GDM1 (cell line): ENCODE data around the gene ST3GAL6.

Source experiments
- DNase-seq: peaks from one replicate; lab custom pipeline; 2025; lab: John Stamatoyannopoulos, UW

ST3GAL6 gene

GRCh38 chr3:98777286-98777685 is 14.1 kb downstream of the ST3GAL6 start:
- DNase-seq: no peak

GRCh38 chr3:98777801-98778220 is 14.7 kb downstream of the ST3GAL6 start:
- no peak for DNase-seq

GRCh38 chr3:98778383-98778782 is 15.2 kb downstream of the ST3GAL6 start:
- no peak for DNase-seq

GRCh38 chr3:98778852-98779413 is 15.8 kb downstream of the ST3GAL6 start:
- no peak for DNase-seq

GRCh38 chr3:98779541-98780335 is 16.6 kb downstream of the ST3GAL6 start:
- no peak for DNase-seq

DNA sequence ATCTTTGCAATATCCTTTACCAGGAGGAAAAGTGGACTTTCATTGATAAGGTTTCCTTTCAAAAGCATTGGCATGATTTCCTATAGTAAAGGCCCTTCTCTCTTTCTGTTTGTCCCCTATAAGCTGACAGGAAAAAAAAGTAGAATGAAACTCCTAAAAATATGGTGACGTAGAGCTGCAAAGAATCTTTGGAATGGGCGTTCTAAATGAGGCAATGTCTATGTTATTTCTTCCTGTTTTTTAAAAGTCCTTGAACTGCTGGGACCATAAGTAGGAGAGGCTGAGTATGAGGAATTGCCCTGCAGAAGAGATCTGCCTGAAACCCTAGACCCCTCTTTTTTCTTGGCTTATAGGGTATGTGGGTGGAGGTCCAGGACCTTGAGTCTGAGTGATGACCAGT is 17.2 kb downstream of the ST3GAL6 start:
- DNase-seq: no peak

DNA sequence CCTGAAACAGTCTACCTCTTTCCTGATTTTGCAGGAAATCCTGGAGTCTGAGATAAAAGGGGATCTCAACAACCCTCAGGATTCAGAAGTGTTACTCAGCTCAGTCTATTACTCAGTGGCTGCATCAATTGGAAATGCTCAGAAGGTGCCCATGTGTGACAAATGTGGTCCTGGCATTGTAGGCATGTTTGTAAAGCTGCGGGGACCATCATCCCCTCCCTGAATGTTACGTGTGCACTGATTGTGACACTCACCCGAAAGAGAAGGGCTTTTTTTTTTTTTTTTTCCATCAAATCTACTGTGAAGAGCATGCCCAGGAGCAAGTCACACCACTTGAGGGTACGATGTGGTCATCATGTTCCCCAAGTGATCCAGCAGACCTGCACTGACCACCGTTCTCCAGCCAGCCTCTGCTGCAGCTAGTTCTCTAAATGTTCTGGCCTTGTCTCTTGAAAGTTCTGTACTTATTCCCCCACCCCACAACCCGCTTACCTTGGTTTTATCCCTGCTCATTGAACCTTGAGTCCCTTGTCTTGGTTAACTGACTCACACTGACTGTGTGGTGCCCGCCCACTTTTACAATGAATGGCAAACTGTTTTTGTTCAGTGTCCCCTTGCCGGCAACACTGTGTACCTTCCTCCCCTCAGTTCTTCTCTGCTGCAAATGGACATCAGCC is 19.8 kb downstream of the ST3GAL6 start:
- no peak for DNase-seq

GRCh38 chr3:98784042-98784441 is 20.9 kb downstream of the ST3GAL6 start:
- no peak for DNase-seq

GRCh38 chr3:98784666-98785600 is 21.8 kb downstream of the ST3GAL6 start:
- DNase-seq: no peak

DNA sequence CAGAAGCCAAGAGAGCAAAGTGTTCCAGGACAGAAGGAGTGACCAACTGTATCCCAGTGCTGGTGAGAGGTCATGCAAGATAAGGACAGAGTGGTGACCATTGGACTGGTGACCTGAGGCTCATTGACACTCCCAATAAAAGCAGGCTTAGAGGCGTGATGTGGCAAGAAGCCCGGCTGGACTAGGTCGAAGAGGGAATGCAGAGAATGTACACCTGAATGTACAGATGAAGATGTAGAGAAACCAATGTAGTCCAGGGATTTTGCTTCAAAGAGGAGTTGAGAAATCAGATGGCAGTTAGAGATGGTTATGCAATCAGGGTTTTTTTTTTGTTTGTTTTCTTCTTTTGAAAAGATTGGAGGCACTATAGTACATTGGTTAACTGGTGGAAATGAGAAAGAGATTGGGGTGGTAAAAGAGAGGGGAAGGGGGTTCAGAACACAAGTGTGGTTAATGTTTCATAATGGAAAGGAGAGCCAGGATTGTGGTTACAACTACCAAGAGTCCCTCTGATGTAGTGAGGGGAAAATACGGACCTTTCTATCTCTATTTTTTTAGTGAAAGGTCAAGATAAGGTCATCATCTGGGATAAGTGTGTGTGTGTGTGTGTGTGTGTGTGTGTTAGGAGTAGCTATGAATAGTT is 23.3 kb downstream of the ST3GAL6 start:
- DNase-seq: no peak

DNA sequence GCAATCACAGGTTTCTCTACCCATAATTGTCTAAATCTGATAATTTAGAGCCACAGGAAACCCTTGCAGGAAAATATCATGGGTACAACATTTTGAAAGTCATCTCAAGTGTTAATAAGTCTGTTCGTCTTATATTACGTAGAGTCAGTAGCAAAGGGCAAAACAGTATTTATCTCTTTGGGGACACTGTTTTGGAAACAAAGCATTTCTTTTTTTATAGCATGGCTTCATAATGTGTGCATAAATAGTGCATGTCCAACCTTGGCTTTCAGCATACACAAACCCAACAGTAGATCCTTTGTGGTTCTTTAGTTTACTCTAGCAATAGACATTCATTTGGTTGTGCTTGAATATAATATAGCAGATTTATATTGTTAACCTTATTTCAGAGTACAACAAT is 24.0 kb downstream of the ST3GAL6 start:
- DNase-seq: no peak

GRCh38 chr3:98788651-98789050 is 25.5 kb downstream of the ST3GAL6 start:
- DNase-seq: no peak

GRCh38 chr3:98791341-98792325 is 28.5 kb downstream of the ST3GAL6 start:
- no peak for DNase-seq

- DNase-seq: no peak
Measured at GRCh38 chr3:98793971-98794370, 30.8 kb downstream of the ST3GAL6 start.

DNA sequence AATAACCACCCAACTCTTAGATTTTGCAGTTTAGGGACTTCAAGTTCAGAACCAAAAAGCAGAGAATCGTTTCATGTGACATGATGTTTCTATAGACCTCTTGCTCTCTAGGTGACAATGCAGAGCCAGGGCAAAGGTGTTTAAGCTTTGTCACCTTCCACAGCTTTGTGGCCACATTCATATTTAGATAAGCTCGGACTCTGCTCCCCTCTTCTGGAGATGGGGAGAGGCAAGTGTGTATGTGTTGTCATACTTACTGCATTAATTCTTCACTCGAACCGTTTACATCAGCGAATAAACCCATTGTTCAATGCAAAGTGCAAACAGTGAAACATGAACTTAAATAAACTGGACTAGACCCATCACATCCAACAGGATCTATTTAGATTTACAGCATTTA is 33.2 kb downstream of the ST3GAL6 start:
- DNase-seq: no peak

GRCh38 chr3:98797905-98798304 is 34.8 kb downstream of the ST3GAL6 start:
- DNase-seq: no peak

DNA sequence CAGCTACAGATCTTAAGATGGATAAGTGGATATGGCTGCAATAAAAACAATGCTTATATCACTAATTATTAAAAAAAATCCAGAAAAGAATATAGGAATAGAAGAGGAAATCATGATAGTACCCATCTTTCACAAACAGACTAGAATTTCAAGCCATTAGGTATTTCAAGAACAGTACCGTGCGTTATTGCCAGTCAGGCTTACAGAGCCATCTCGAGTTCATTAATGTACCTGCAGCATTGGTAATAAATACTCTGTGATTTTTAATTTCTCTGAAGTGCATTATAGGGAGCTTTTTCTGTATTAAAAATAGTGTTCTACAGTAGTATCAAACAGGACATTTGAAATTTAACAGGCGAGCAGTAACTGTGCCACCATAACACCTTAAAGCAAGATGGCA is 35.7 kb downstream of the ST3GAL6 start:
- DNase-seq: no peak

DNA sequence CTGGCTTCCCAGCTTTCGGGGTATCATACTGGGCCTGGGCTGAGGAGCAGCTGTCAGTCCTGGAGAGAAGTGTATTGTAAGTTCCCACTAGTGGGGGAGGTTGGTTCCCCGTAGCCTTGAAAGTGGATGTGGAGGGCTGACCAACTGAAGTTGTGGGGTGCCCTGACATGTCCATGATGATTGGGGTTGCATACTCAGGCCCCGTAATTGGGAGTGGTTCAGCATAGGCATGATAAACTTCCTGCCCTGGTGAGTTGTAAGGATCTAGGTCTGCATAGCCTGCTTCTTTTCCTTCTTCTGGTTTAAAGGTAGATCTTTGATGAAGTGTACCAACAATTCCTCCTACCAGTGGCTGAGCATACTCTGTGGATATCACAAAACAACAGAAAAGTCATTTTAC is 36.3 kb downstream of the ST3GAL6 start:
- DNase-seq: no peak

DNA sequence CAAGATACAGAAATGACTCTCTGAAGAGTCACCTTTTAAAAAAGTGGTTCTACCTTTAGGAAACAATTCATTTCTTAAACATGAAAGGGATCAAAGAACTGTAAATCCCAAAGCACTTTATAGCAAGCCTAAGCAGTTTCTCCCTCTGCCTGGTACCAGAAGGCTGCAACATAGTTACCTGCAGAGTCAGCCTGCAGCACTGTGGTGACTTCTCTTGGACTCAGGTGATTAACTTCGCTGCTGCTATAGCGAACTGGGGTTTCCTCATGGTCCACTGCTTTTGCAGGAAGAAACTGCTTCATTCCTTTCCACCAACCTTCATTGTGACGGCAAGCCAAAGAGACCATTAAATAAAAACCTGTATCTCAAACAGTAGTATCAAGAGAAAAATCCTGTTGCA is 37.3 kb downstream of the ST3GAL6 start:
- no peak for DNase-seq

DNA sequence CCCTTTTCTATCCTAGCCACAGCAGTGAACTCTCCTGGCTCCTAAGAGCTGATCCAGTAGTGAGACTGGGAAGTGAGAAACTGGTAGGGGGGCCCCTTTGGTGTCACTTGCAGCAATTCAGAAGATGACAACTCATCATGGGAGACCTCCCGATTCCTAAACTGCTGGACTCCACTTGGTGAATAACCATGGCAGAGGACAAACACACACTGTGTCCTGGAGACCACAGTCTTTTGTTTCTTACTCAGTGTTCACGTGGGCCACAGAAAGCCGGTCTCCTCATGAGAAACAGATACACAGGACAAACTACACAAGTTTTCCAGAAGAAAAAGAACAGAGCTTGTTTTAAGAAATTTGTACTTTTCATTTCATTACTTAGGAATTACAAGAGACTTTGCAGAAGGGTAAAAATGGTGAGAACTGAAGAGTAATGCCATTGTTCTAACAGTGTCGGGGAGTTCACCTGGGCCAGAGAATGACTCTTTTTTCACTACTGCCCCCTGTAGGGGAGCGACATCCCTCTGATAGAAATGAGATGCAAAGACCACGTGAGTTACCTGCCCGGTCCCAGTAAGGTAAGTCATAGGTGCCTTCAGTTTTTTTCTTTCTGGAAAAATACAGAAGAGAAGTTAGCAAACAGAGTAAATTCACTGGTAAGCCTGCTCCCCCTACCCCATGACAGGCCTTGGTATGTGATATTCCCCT is 38.1 kb downstream of the ST3GAL6 start:
- no peak for DNase-seq
